ENCODE data around the gene MBD5.

Gene MBD5

DNA sequence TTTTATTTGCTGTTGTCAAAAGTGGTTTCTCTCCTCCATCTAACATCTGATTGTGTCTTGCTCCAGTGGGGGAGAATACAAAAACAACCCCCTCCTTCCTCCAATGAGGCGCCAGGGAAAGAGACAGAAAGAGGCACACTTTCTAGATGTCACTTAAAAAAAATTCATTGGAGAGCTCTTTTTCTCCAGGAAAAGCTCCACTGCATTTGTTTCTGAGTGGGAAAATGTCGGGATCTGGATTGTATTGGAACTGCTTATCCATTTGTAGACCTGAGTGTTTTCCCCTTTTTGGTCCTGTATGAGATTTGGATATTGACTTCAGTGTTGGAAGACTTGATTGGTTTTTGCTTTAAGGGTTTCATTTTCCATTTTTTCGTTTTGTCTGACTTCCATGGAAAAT is 995 bp downstream of the MBD5 start:
- no peak for DNase-seq (ENCODE audit: extremely low spot score)
- no peak for TF ChIP-seq LEF1 (IDR thresholded peaks at IDR 0.05; ENCODE audit: borderline replicate concordance)
- no peak for TF ChIP-seq ELF4 (IDR thresholded peaks at IDR 0.05)
- no peak for TF ChIP-seq FOXM1 (IDR thresholded peaks at IDR 0.05; ENCODE audit: borderline replicate concordance)
- TF ChIP-seq CTBP1 (IDR thresholded peaks at IDR 0.05; ENCODE audit: borderline replicate concordance), result no peak
- TF ChIP-seq BHLHE40 (IDR thresholded peaks at IDR 0.05; ENCODE audit: borderline replicate concordance), result no peak
- TF ChIP-seq SP1 (IDR thresholded peaks at IDR 0.05), result no peak
- TF ChIP-seq, protein P1, sequence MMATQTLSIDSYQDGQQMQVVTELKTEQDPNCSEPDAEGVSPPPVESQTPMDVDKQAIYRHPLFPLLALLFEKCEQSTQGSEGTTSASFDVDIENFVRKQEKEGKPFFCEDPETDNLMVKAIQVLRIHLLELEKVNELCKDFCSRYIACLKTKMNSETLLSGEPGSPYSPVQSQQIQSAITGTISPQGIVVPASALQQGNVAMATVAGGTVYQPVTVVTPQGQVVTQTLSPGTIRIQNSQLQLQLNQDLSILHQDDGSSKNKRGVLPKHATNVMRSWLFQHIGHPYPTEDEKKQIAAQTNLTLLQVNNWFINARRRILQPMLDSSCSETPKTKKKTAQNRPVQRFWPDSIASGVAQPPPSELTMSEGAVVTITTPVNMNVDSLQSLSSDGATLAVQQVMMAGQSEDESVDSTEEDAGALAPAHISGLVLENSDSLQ (IDR thresholded peaks at IDR 0.05), result no peak
- no peak for TF ChIP-seq SUZ12 (IDR thresholded peaks at IDR 0.05)
- no peak for TF ChIP-seq NFRKB (IDR thresholded peaks at IDR 0.05)
- no peak for TF ChIP-seq FOXA1 (IDR thresholded peaks at IDR 0.05)
- POLR2A ChIA-PET, result no interaction called here
- CTCF ChIA-PET, result interaction anchor here (1.2 kb wide), 1 partner anchor 36 kb away, joined by 3 read pairs; no protein-coding TSS in a partner anchor

DNA sequence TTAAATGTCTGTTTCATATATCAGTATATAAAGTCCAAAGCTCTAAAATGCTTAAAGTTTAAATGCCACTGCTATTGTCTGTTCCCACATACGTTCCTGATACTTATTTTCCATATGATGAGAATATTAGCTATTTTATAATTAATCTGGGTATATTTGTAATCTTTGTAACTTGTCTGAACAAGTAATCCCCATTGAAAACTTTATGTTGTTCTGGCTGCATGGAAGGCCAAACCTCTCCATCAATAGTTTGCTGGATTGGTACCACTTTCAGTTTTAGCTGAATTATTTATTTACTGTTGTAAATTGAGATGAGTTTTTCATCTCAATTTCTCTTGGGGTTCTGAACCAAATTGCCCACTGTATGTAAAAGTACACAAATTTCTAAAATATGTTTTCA is 1.5 kb downstream of the MBD5 start:
- ChIA-PET CTCF (interaction anchor here (1.2 kb wide), 1 partner anchor 36 kb away, joined by 3 read pairs; no protein-coding TSS in a partner anchor), POLR2A (no interaction called here)
- TF ChIP-seq FOXM1 (IDR thresholded peaks at IDR 0.05; ENCODE audit: borderline replicate concordance), result no peak
- no peak for TF ChIP-seq ARNT (IDR thresholded peaks at IDR 0.05)
- TF ChIP-seq HDGF (IDR thresholded peaks at IDR 0.05; ENCODE audit: borderline replicate concordance), result no peak
- TF ChIP-seq SUZ12 (IDR thresholded peaks at IDR 0.05), result no peak
- TF ChIP-seq CTBP1 (IDR thresholded peaks at IDR 0.05; ENCODE audit: borderline replicate concordance), result no peak
- no peak for TF ChIP-seq NFRKB (IDR thresholded peaks at IDR 0.05)
- TF ChIP-seq FOXA1 (IDR thresholded peaks at IDR 0.05), result no peak
- TF ChIP-seq TARDBP (IDR thresholded peaks at IDR 0.05), result no peak
- no peak for TF ChIP-seq LEF1 (IDR thresholded peaks at IDR 0.05; ENCODE audit: borderline replicate concordance)
- no peak for TF ChIP-seq FOXK2 (IDR thresholded peaks at IDR 0.05)
- no peak for TF ChIP-seq BHLHE40 (IDR thresholded peaks at IDR 0.05; ENCODE audit: borderline replicate concordance)
- TF ChIP-seq L3MBTL2 (conservative IDR thresholded peaks at IDR 0.05), result no peak
- TF ChIP-seq ELF4 (IDR thresholded peaks at IDR 0.05), result no peak
- TF ChIP-seq SP1 (IDR thresholded peaks at IDR 0.05), result no peak
- TF ChIP-seq ZNF384 (IDR thresholded peaks at IDR 0.05), result no peak
- TF ChIP-seq, protein P1 (IDR thresholded peaks at IDR 0.05), result no peak
- DNase-seq (ENCODE audit: extremely low spot score), result no peak

DNA sequence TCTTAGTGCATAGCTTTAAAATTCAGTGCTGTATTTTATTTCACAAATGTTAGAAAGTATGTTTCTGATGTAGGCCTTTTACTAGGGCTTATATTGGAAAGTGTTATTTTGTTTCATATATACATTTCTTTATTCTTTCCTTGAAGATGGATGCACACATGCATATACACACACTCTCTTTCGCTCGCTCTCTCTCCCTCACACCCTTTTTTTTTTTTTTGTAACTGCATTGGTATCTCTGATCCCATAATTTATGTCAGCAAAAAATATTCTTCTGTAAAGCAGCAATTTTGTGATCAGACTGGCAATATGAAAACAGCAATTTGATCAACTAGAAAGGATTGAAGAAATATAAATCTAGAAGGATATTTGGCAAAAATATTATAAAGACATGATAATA is 2.0 kb downstream of the MBD5 start:
- ChIA-PET POLR2A (no interaction called here), CTCF (interaction anchor here (1.2 kb wide), 1 partner anchor 37 kb away, joined by 3 read pairs; no protein-coding TSS in a partner anchor)
- DNase-seq (ENCODE audit: extremely low spot score), result no peak
- TF ChIP-seq ZNF384 (IDR thresholded peaks at IDR 0.05), result no peak
- TF ChIP-seq, protein P1 (IDR thresholded peaks at IDR 0.05), result no peak
- no peak for TF ChIP-seq ELF4 (IDR thresholded peaks at IDR 0.05)
- TF ChIP-seq SUZ12 (IDR thresholded peaks at IDR 0.05), result no peak
- no peak for TF ChIP-seq LEF1 (IDR thresholded peaks at IDR 0.05; ENCODE audit: borderline replicate concordance)
- no peak for TF ChIP-seq NFRKB (IDR thresholded peaks at IDR 0.05)
- TF ChIP-seq FOXA1 (IDR thresholded peaks at IDR 0.05), result no peak
- TF ChIP-seq L3MBTL2 (conservative IDR thresholded peaks at IDR 0.05), result no peak
- no peak for TF ChIP-seq CTBP1 (IDR thresholded peaks at IDR 0.05; ENCODE audit: borderline replicate concordance)
- TF ChIP-seq SP1 (IDR thresholded peaks at IDR 0.05), result no peak
- TF ChIP-seq BHLHE40 (IDR thresholded peaks at IDR 0.05; ENCODE audit: borderline replicate concordance), result no peak
- TF ChIP-seq FOXM1 (IDR thresholded peaks at IDR 0.05; ENCODE audit: borderline replicate concordance), result no peak
- TF ChIP-seq FOXK2 (IDR thresholded peaks at IDR 0.05), result no peak
- no peak for TF ChIP-seq TARDBP (IDR thresholded peaks at IDR 0.05)
- no peak for TF ChIP-seq ARNT (IDR thresholded peaks at IDR 0.05)
- TF ChIP-seq HDGF (IDR thresholded peaks at IDR 0.05; ENCODE audit: borderline replicate concordance), result no peak

DNA sequence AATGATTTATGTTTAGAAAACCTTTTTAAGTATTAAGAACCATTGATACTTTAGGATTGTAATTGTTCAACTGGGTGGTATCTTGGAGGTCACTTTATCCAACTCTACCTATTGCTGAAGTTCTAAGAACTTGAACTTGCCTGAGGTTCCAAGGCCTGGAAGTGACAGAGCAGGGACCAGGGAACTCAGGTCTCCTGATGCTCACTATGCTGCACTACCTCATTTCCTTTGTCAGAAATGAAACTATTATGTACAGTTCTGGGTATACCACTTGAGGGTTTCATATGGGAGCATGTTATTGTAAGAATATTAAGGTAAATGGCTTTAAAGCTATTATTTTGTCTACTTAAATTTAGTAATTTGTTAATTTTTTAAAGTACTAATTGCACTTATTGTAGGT is 3.0 kb downstream of the MBD5 start:
- no peak for TF ChIP-seq CTBP1 (IDR thresholded peaks at IDR 0.05; ENCODE audit: borderline replicate concordance)
- no peak for TF ChIP-seq HDGF (IDR thresholded peaks at IDR 0.05; ENCODE audit: borderline replicate concordance)
- TF ChIP-seq NFRKB (IDR thresholded peaks at IDR 0.05), result no peak
- no peak for TF ChIP-seq ZNF384 (IDR thresholded peaks at IDR 0.05)
- TF ChIP-seq SP1 (IDR thresholded peaks at IDR 0.05), result no peak
- CTCF ChIA-PET, result no interaction called here
- POLR2A ChIA-PET, result no interaction called here
- DNase-seq (ENCODE audit: extremely low spot score), result no peak

DNA sequence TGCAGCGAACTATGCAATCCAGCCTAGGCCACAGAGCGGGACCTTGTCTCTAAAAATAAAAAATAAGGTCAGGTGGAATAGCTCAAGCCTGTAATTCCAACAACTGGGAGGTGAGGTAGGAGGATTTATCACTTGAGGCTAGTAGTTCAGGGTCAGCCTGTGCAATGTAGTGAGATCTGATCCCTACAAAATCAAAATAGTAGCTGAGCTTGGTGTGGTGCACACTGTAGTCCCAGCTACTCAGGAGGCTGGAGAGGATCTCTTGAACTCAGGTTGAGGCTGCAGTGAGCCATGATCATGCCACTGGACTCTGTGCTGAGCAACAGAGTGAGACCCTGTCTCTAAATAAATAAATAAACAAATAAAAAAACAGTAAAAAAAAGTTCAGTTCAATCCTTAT is 5.7 kb downstream of the MBD5 start:
- DNase-seq (ENCODE audit: extremely low spot score), result no peak
- POLR2A ChIA-PET, result no interaction called here
- TF ChIP-seq ZNF384 (IDR thresholded peaks at IDR 0.05) (no peak), SUZ12 (IDR thresholded peaks at IDR 0.05) (no peak), HDGF (IDR thresholded peaks at IDR 0.05; ENCODE audit: borderline replicate concordance) (no peak), LEF1 (IDR thresholded peaks at IDR 0.05; ENCODE audit: borderline replicate concordance) (no peak)
- TF ChIP-seq, protein P1 (IDR thresholded peaks at IDR 0.05), result no peak
- CTCF ChIA-PET, result no interaction called here

DNA sequence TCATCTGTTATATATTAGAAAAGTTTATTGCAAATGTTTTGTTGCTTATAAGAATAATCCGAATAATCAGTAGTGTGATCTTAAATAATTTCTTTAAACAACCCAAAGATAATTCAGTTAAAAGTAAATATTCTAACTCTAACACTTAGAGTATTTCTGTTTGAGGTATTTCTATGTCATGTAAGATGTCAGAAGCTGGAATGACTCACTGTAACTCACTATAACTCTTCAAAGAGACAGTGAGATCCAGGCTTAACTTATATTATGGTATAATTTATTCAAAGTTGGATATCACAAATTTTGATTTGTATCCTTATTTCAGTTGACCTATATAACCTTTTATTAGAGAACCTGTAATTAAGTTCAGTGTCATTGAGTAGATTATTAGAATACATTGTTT is 6.9 kb downstream of the MBD5 start:
- ChIA-PET CTCF (no interaction called here), POLR2A (no interaction called here)
- no peak for TF ChIP-seq ARNT (IDR thresholded peaks at IDR 0.05)
- no peak for TF ChIP-seq SUZ12 (IDR thresholded peaks at IDR 0.05)
- no peak for TF ChIP-seq ZNF384 (IDR thresholded peaks at IDR 0.05)
- no peak for TF ChIP-seq TARDBP (IDR thresholded peaks at IDR 0.05)
- TF ChIP-seq FOXA1 (IDR thresholded peaks at IDR 0.05), result no peak
- TF ChIP-seq L3MBTL2 (conservative IDR thresholded peaks at IDR 0.05), result no peak
- no peak for TF ChIP-seq FOXM1 (IDR thresholded peaks at IDR 0.05; ENCODE audit: borderline replicate concordance)
- no peak for TF ChIP-seq LEF1 (IDR thresholded peaks at IDR 0.05; ENCODE audit: borderline replicate concordance)
- TF ChIP-seq HDGF (IDR thresholded peaks at IDR 0.05; ENCODE audit: borderline replicate concordance), result no peak
- TF ChIP-seq FOXK2 (IDR thresholded peaks at IDR 0.05), result no peak
- no peak for TF ChIP-seq NFRKB (IDR thresholded peaks at IDR 0.05)
- no peak for TF ChIP-seq ELF4 (IDR thresholded peaks at IDR 0.05)
- TF ChIP-seq SP1 (IDR thresholded peaks at IDR 0.05), result no peak
- no peak for DNase-seq (ENCODE audit: extremely low spot score)
